BLaER1 (cell line): ENCODE data around the gene COL6A6.

ENCODE experiments used
- H3K27ac ChIP-seq: shearing (Covaris generic); formaldehyde crosslinking; 2 replicates; pipeline ENCODE4 v1.8.1; 2022
- H3K27me3 ChIP-seq: shearing (Covaris generic); formaldehyde crosslinking; 2 replicates; pipeline ENCODE4 v1.8.1; 2022
- H3K36me3 ChIP-seq: shearing (Covaris generic); formaldehyde crosslinking; 2 replicates; pipeline ENCODE4 v1.8.1; 2022
- H3K4me1 ChIP-seq: shearing (Covaris generic); formaldehyde crosslinking; 2 replicates; pipeline ENCODE4 v1.8.1; 2022
- H3K4me2 ChIP-seq: shearing (Covaris generic); formaldehyde crosslinking; 2 replicates; pipeline ENCODE4 v1.8.1; 2022
- H3K4me3 ChIP-seq: shearing (Covaris generic); formaldehyde crosslinking; 2 replicates; pipeline ENCODE4 v1.8.1; 2022
- H3K9ac ChIP-seq: shearing (Covaris generic); formaldehyde crosslinking; 2 replicates; pipeline ENCODE4 v1.8.1; 2022
- H3K9me3 ChIP-seq: shearing (Covaris generic); formaldehyde crosslinking; 2 replicates; pipeline ENCODE4 v1.8.1; 2022
- H4K20me1 ChIP-seq: shearing (Covaris generic); formaldehyde crosslinking; 2 replicates; pipeline ENCODE4 v1.8.1; 2022
- Cebpa-rat ChIP-seq: shearing (Covaris generic); IDR thresholded peaks from 2 replicates; pipeline ENCODE4 v1.8.1; 2022

Gene COL6A6

GRCh38 chr3:130516645-130517512, at the start of gene COL6A6:
Gene COL6A6 (plus strand): TSS chr3:130517177. CDS start chr3:130560365, 43,188 bp downstream.
- no peak within 1 kb of the TSS for H3K4me3 ChIP-seq
- TF ChIP-seq Cebpa-rat = no peak
- no peak within 1 kb of the TSS for H3K4me2 ChIP-seq

GRCh38 chr3:130468311-130468710, 48.7 kb upstream of the COL6A6 start:
- H3K27ac ChIP-seq = no peak overlapping the region
- no peaks in the 10 kb centered on the region for H3K9me3 ChIP-seq
- H3K4me3 ChIP-seq = no peak overlapping the region
- H3K4me2 ChIP-seq = no peak overlapping the region
- H3K36me3 ChIP-seq = no peaks in the 10 kb centered on the region
- H4K20me1 ChIP-seq = no peaks in the 10 kb centered on the region
- TF ChIP-seq Cebpa-rat = no peak
- H3K9ac ChIP-seq = no peak overlapping the region
- H3K27me3 ChIP-seq = no peaks in the 10 kb centered on the region
- H3K4me1 ChIP-seq = peaks cover 4% of the 10 kb centered on the region; the same call in 1 of the 2 replicates

More at GRCh38 chr3:130516645-130517512, at the start of gene COL6A6:
- no peak within 1 kb of the TSS for H3K9ac ChIP-seq
- H3K36me3 ChIP-seq = no peaks in the 10 kb centered on the region
- no peaks in the 10 kb centered on the region for H3K4me1 ChIP-seq
- H3K27ac ChIP-seq = no peak within 1 kb of the TSS
- H4K20me1 ChIP-seq = no peaks in the 10 kb centered on the region
- H3K27me3 ChIP-seq = no peaks in the 10 kb centered on the region
- H3K9me3 ChIP-seq = peaks cover 10% of the 10 kb centered on the region; the same call in 1 of the 2 replicates

- Histone ChIP-seq H3K4me3 (no peak overlapping the region), H3K27ac (no peak overlapping the region), H3K27me3 (no peaks in the 10 kb centered on the region), H3K4me2 (no peak overlapping the region), H3K36me3 (no peaks in the 10 kb centered on the region), H3K9ac (no peak overlapping the region), H3K9me3 (no peaks in the 10 kb centered on the region), H3K4me1 (peaks cover 4% of the 10 kb centered on the region; the same call in 1 of the 2 replicates), H4K20me1 (no peaks in the 10 kb centered on the region)
- TF ChIP-seq Cebpa-rat = no peak
These were observed 46.9 kb upstream of the COL6A6 start for GRCh38 chr3:130470126-130470525.

- no peak overlapping the region for H3K4me2 ChIP-seq
- no peaks in the 10 kb centered on the region for H3K9me3 ChIP-seq
- H4K20me1 ChIP-seq = no peaks in the 10 kb centered on the region
- no peaks in the 10 kb centered on the region for H3K36me3 ChIP-seq
- H3K4me3 ChIP-seq = no peak overlapping the region
- H3K4me1 ChIP-seq = no peaks in the 10 kb centered on the region
- no peak overlapping the region for H3K9ac ChIP-seq
- no peak overlapping the region for H3K27ac ChIP-seq
- no peak for TF ChIP-seq Cebpa-rat
- no peaks in the 10 kb centered on the region for H3K27me3 ChIP-seq
These were observed 43.6 kb upstream of the COL6A6 start for GRCh38 chr3:130473416-130473815.

- Histone ChIP-seq H4K20me1 (no peaks in the 10 kb centered on the region), H3K27ac (no peak overlapping the region), H3K9ac (no peak overlapping the region), H3K36me3 (no peaks in the 10 kb centered on the region), H3K4me3 (no peak overlapping the region), H3K4me2 (no peak overlapping the region), H3K27me3 (no peaks in the 10 kb centered on the region), H3K9me3 (no peaks in the 10 kb centered on the region), H3K4me1 (no peaks in the 10 kb centered on the region)
- no peak for TF ChIP-seq Cebpa-rat
These were observed 36.2 kb upstream of the COL6A6 start for GRCh38 chr3:130480736-130481135.

GRCh38 chr3:130488288-130488687, 28.7 kb upstream of the COL6A6 start:
- TF ChIP-seq Cebpa-rat = no peak
- no peak overlapping the region for H3K4me3 ChIP-seq
- no peaks in the 10 kb centered on the region for H3K9me3 ChIP-seq
- H3K36me3 ChIP-seq = no peaks in the 10 kb centered on the region
- H3K4me2 ChIP-seq = no peak overlapping the region
- H3K4me1 ChIP-seq = no peaks in the 10 kb centered on the region
- no peak overlapping the region for H3K9ac ChIP-seq
- no peaks in the 10 kb centered on the region for H3K27me3 ChIP-seq
- H3K27ac ChIP-seq = no peak overlapping the region
- no peaks in the 10 kb centered on the region for H4K20me1 ChIP-seq

GRCh38 chr3:130488769-130489450, 28.1 kb upstream of the COL6A6 start:
- H3K27me3 ChIP-seq = no peaks in the 10 kb centered on the region
- no peaks in the 10 kb centered on the region for H3K36me3 ChIP-seq
- no peak overlapping the region for H3K4me3 ChIP-seq
- H3K9me3 ChIP-seq = no peaks in the 10 kb centered on the region
- TF ChIP-seq Cebpa-rat = no peak
- no peak overlapping the region for H3K27ac ChIP-seq
- no peak overlapping the region for H3K9ac ChIP-seq
- H3K4me2 ChIP-seq = no peak overlapping the region
- no peaks in the 10 kb centered on the region for H3K4me1 ChIP-seq
- no peaks in the 10 kb centered on the region for H4K20me1 ChIP-seq

- Histone ChIP-seq H3K9ac (no peak overlapping the region), H3K4me3 (no peak overlapping the region), H3K36me3 (no peaks in the 10 kb centered on the region), H3K27ac (no peak overlapping the region), H3K27me3 (no peaks in the 10 kb centered on the region), H3K4me1 (no peaks in the 10 kb centered on the region), H3K9me3 (no peaks in the 10 kb centered on the region), H4K20me1 (no peaks in the 10 kb centered on the region), H3K4me2 (no peak overlapping the region)
- no peak for TF ChIP-seq Cebpa-rat
These were observed 26.7 kb upstream of the COL6A6 start for GRCh38 chr3:130490241-130490640.

GRCh38 chr3:130491431-130491830, 25.5 kb upstream of the COL6A6 start:
- no peaks in the 10 kb centered on the region for H3K4me1 ChIP-seq
- no peaks in the 10 kb centered on the region for H3K9me3 ChIP-seq
- no peak for TF ChIP-seq Cebpa-rat
- no peak overlapping the region for H3K4me3 ChIP-seq
- H3K27ac ChIP-seq = no peak overlapping the region
- H4K20me1 ChIP-seq = no peaks in the 10 kb centered on the region
- no peaks in the 10 kb centered on the region for H3K27me3 ChIP-seq
- no peak overlapping the region for H3K9ac ChIP-seq
- no peak overlapping the region for H3K4me2 ChIP-seq
- no peaks in the 10 kb centered on the region for H3K36me3 ChIP-seq

- no peaks in the 10 kb centered on the region for H4K20me1 ChIP-seq
These were observed 12.3 kb upstream of the COL6A6 start for GRCh38 chr3:130504701-130505100.

More at GRCh38 chr3:130504701-130505100, 12.3 kb upstream of the COL6A6 start:
- H3K4me1 ChIP-seq = no peaks in the 10 kb centered on the region
- no peak overlapping the region for H3K4me3 ChIP-seq
- H3K27me3 ChIP-seq = no peaks in the 10 kb centered on the region
- H3K27ac ChIP-seq = no peak overlapping the region
- no peaks in the 10 kb centered on the region for H3K9me3 ChIP-seq
- no peak overlapping the region for H3K9ac ChIP-seq
- no peaks in the 10 kb centered on the region for H3K36me3 ChIP-seq
- no peak overlapping the region for H3K4me2 ChIP-seq
- TF ChIP-seq Cebpa-rat = no peak
